Measurements from ENCODE around the gene PIGU.
"Not testable (repeated sequence)": the region's sequence is repeated elsewhere in the genome, so short reads cannot be mapped to it uniquely, and the experiment has no call there.

DNA sequence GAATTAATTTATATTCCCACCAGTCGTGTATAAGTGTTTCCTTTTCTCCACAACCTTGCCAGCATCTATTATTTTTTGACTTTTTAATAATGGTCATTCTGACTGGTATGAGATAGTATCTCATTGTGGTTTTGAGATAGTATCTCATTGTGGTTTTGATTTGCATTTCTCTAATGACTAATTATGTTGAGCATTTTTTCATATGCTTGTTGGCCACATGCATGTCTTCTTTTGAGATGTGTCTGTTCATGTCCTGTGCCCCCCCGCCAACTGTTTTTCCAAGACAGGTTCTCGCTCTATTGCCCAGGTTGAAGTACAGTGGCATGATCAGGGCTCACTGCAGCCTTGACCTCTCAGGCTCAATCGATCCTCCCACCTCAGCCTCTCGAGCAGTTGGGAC is 15.1 kb downstream of the PIGU start:
- TF ChIP-seq, protein P1, sequence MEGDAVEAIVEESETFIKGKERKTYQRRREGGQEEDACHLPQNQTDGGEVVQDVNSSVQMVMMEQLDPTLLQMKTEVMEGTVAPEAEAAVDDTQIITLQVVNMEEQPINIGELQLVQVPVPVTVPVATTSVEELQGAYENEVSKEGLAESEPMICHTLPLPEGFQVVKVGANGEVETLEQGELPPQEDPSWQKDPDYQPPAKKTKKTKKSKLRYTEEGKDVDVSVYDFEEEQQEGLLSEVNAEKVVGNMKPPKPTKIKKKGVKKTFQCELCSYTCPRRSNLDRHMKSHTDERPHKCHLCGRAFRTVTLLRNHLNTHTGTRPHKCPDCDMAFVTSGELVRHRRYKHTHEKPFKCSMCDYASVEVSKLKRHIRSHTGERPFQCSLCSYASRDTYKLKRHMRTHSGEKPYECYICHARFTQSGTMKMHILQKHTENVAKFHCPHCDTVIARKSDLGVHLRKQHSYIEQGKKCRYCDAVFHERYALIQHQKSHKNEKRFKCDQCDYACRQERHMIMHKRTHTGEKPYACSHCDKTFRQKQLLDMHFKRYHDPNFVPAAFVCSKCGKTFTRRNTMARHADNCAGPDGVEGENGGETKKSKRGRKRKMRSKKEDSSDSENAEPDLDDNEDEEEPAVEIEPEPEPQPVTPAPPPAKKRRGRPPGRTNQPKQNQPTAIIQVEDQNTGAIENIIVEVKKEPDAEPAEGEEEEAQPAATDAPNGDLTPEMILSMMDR (IDR thresholded peaks at IDR 0.05): not testable (repeated sequence)
- TF ChIP-seq ZFX (IDR thresholded peaks at IDR 0.05; ENCODE audit: borderline replicate concordance): not testable (repeated sequence)
